H1 (cell line): Measurements from ENCODE around the gene RASGRF1. TPM values are rescaled to one million over a fixed set of nuclear protein-coding genes. Genes with fewer than 3 reads are reported as not detected.

ENCODE experiments used
- CTCF ChIA-PET: fragments of 300-600 bp; sonication (Branson Sonifier 250); formaldehyde crosslinking; loops from one replicate; lab custom pipeline; 2021; ENCODE audit not compliant: partially characterized antibody; lab: Charles Lee
- POLR2A ChIA-PET: fragments of 300-600 bp; sonication (Branson Sonifier 250); formaldehyde crosslinking; loops from one replicate; lab custom pipeline; 2021; ENCODE audit warnings: inconsistent platforms; ENCODE audit not compliant: partially characterized antibody; lab: Charles Lee
- DNase-seq, 2 experiments: peaks; one replicate each; pipeline versions ENCODE4 v3.0.0 to v3.0.0-alpha.2; 2010 to 2022; ENCODE audit warnings: low spot score in 2 of 2, low read depth in 1 of 2, mixed read lengths in 1 of 2
- FAIRE-seq: peaks from 2 replicates; lab custom pipeline; 2011; peaks lifted over from hg19 to GRCh38; lab: Jason Lieb, UNC
- H2AFZ ChIP-seq: 2 replicates; pipeline ENCODE4 v1.8.1; 2012; ENCODE audit warnings: low read length, inconsistent platforms
- H2AK5ac ChIP-seq: 2 replicates; pipeline ENCODE4 v1.6.1; 2013; ENCODE audit warnings: low read depth, low read length
- H2BK120ac ChIP-seq: replicated peaks from 2 replicates; pipeline ENCODE3; 2013; ENCODE audit warnings: low read depth, low read length, inconsistent platforms
- H2BK12ac ChIP-seq: 2 replicates; pipeline ENCODE4 v1.6.1; 2013; ENCODE audit warnings: low read depth, low read length
- H2BK15ac ChIP-seq: 2 replicates; pipeline ENCODE4 v1.6.1; 2013; ENCODE audit warnings: low read length
- H2BK20ac ChIP-seq: 2 replicates; pipeline ENCODE4 v1.6.1; 2013; ENCODE audit warnings: low read length
- H2BK5ac ChIP-seq: 2 replicates; pipeline ENCODE4 v1.6.1; 2013; ENCODE audit warnings: low read depth, low read length
- H3K14ac ChIP-seq: 2 replicates; pipeline ENCODE4 v1.6.1; 2013; ENCODE audit warnings: inconsistent platforms; ENCODE audit not compliant: insufficient read length
- H3K18ac ChIP-seq: 2 replicates; pipeline ENCODE4 v1.6.1; 2013; ENCODE audit warnings: low read length; ENCODE audit errors: extremely low read depth
- H3K23ac ChIP-seq: 2 replicates; pipeline ENCODE4 v1.6.1; 2013; ENCODE audit warnings: inconsistent platforms; ENCODE audit not compliant: insufficient read length
- H3K23me2 ChIP-seq: 2 replicates; pipeline ENCODE4 v1.6.1; 2013; ENCODE audit warnings: low read depth, low read length
- H3K27ac ChIP-seq: 2 replicates; pipeline ENCODE4 v1.6.1; 2011; ENCODE audit warnings: low read depth, low read length, inconsistent platforms
- H3K27me3 ChIP-seq, 4 experiments: replicated peaks in 1 of 4; 1 replicate in 1 of 4; 2 replicates in 3 of 4; pipeline versions ENCODE4 v1.6.1 to v1.8.1; 2011 to 2013; ENCODE audit warnings: low read length in 3 of 4, mild to moderate bottlenecking in 3 of 4, inconsistent platforms in 2 of 4, mixed read lengths in 2 of 4, moderate library complexity in 1 of 4; ENCODE audit not compliant: control insufficient read depth in 3 of 4, insufficient read depth in 3 of 4; ENCODE audit errors: extremely low read depth in 1 of 4
- H3K36me3 ChIP-seq, 4 experiments: 2 replicates each; pipeline versions ENCODE4 v1.6.1 to v1.8.1; 2011 to 2013; ENCODE audit warnings: mild to moderate bottlenecking in 4 of 4, low read length in 3 of 4, moderate library complexity in 2 of 4, control low read depth in 1 of 4, inconsistent platforms in 1 of 4; ENCODE audit not compliant: insufficient read depth in 4 of 4, control insufficient read depth in 2 of 4
- H3K4ac ChIP-seq: replicated peaks from 2 replicates; pipeline ENCODE3; 2013; ENCODE audit warnings: low read length, low read depth, mixed read lengths, inconsistent platforms; ENCODE audit not compliant: insufficient read length
- H3K4me1 ChIP-seq, 4 experiments: replicated peaks in 1 of 4; 1 replicate in 1 of 4; 2 replicates in 3 of 4; pipeline versions ENCODE4 v1.6.1 to v1.8.1; 2011 to 2013; ENCODE audit warnings: low read length in 3 of 4, inconsistent platforms in 2 of 4, mixed read lengths in 1 of 4; ENCODE audit not compliant: insufficient read depth in 4 of 4, control insufficient read depth in 3 of 4
- H3K4me2 ChIP-seq, 2 experiments: 2 replicates each; pipeline versions ENCODE4 v1.6.1 to v1.8.1; 2011 to 2013; ENCODE audit warnings: low read depth in 2 of 2, low read length in 2 of 2, control low read depth in 1 of 2, inconsistent platforms in 1 of 2, mild to moderate bottlenecking in 1 of 2; ENCODE audit not compliant: insufficient read depth in 1 of 2
- H3K4me3 ChIP-seq, 4 experiments: fragments of 200-600, 300-600 bp in 1 of 4; sonication (generic), shearing (Covaris generic), sonication (Bioruptor Twin) in 1 of 4; 2 replicates each; pipeline versions ENCODE4 v1.5.1 to v1.8.1; 2011 to 2016; ENCODE audit warnings: low read length in 4 of 4, low read depth in 3 of 4, control low read depth in 2 of 4, inconsistent platforms in 2 of 4, mild to moderate bottlenecking in 2 of 4, mixed read lengths in 1 of 4, moderate library complexity in 1 of 4; ENCODE audit not compliant: insufficient read depth in 2 of 4; ENCODE audit errors: extremely low read depth in 1 of 4
- H3K56ac ChIP-seq: replicated peaks from 2 replicates; pipeline ENCODE3; 2013; ENCODE audit warnings: low read depth, mild to moderate bottlenecking, mixed read lengths, low read length, inconsistent platforms; ENCODE audit not compliant: insufficient read length
- H3K79me1 ChIP-seq: 2 replicates; pipeline ENCODE4 v1.6.1; 2013; ENCODE audit warnings: low read depth, low read length, control low read depth
- H3K79me2 ChIP-seq, 2 experiments: 2 replicates each; pipeline versions ENCODE4 v1.6.1 to v1.8.1; 2012 to 2013; ENCODE audit warnings: low read length in 2 of 2, mild to moderate bottlenecking in 2 of 2, inconsistent platforms in 1 of 2; ENCODE audit not compliant: insufficient read depth in 2 of 2, control insufficient read depth in 1 of 2
- H3K9ac ChIP-seq, 4 experiments: replicated peaks in 1 of 4; 1 replicate in 1 of 4; 2 replicates in 3 of 4; pipeline versions ENCODE4 v1.6.1 to v1.8.1; 2011 to 2013; ENCODE audit warnings: low read depth in 3 of 4, low read length in 3 of 4, control low read depth in 2 of 4, mild to moderate bottlenecking in 2 of 4, moderate library complexity in 2 of 4, inconsistent platforms in 1 of 4; ENCODE audit errors: extremely low read depth in 1 of 4
- H3K9me3 ChIP-seq, 2 experiments: 2 replicates each; pipeline versions ENCODE4 v1.6.1 to v1.8.1; 2012 to 2013; ENCODE audit warnings: mild to moderate bottlenecking in 2 of 2, moderate library complexity in 2 of 2, control low read depth in 1 of 2, inconsistent platforms in 1 of 2, low read depth in 1 of 2, low read length in 1 of 2, mixed read lengths in 1 of 2; ENCODE audit not compliant: insufficient read depth in 2 of 2
- H4K20me1 ChIP-seq, 2 experiments: replicated peaks in 1 of 2; 2 replicates each; pipeline versions ENCODE3 to v1.8.1; 2011 to 2013; ENCODE audit warnings: inconsistent platforms in 2 of 2, low read length in 2 of 2, mild to moderate bottlenecking in 1 of 2; ENCODE audit not compliant: insufficient read depth in 2 of 2, control insufficient read depth in 1 of 2
- H4K5ac ChIP-seq: 2 replicates; pipeline ENCODE4 v1.6.1; 2013; ENCODE audit warnings: low read length, low read depth, mixed read lengths, inconsistent platforms; ENCODE audit not compliant: insufficient read length
- H4K8ac ChIP-seq: 2 replicates; pipeline ENCODE4 v1.8.0; 2013; ENCODE audit warnings: mild to moderate bottlenecking, moderate library complexity, low read length, inconsistent platforms; ENCODE audit not compliant: insufficient read depth; ENCODE audit errors: extremely low read depth
- H4K91ac ChIP-seq: replicated peaks from 2 replicates; pipeline ENCODE3; 2013; ENCODE audit warnings: low read length, mixed read lengths, inconsistent platforms; ENCODE audit not compliant: insufficient read length
- CHD1 ChIP-seq: IDR thresholded peaks from 2 replicates; pipeline ENCODE4 v1.6.1; 2012; ENCODE audit warnings: low read depth, low read length, improper control_type of control experiment
- WGBS, 2 experiments: shearing (Covaris generic) in 1 of 2; methylation state at CpG; one replicate each; pipeline versions ENCODE4 v1.1.6 to v1.1.7; 2013 to 2015; ENCODE audit warnings: low lambda C conversion rate in 2 of 2, mixed read lengths in 2 of 2, inconsistent platforms in 1 of 2, low coverage in 1 of 2, missing lambda C conversion rate in 1 of 2; ENCODE audit not compliant: insufficient replicate concordance in 2 of 2, insufficient coverage in 1 of 2, insufficient read length in 1 of 2; ENCODE audit errors: extremely low coverage in 1 of 2, missing lambda C conversion rate in 1 of 2; 5-methylcytosine and 5-hydroxymethylcytosine counted together
- polyA plus RNA-seq, 7 experiments: library from polyadenylated mRNA; depleted of rRNA in 3 of 7; stranded (reverse) in 5 of 7; unstranded in 2 of 7; fragments of >200 nt in 5 of 7; fragments of 200-250 nt in 2 of 7; gene quantifications; 1 replicate in 5 of 7; 2 replicates in 1 of 7; 4 replicates in 1 of 7; pipeline versions ENCODE4 v1.2.1 to v1.2.3, GENCODE V29; 2011 to 2013; ENCODE audit warnings: missing spikeins in 2 of 7, mixed read lengths in 2 of 7
- total RNA-seq: library from RNA; stranded (reverse); fragmentation: NEBNext Ultra II Directional; extraction: Animal tissue kit (Norgen Biotek cat#: 25700); gene quantifications from 2 replicates; pipeline ENCODE4 v1.2.1, GENCODE V29; 2021

The RASGRF1 gene
- total and polyA plus RNA-seq, 2 of the 8 experiments (the other 6 are each of a cell fraction or from before 2014, with no cell fraction given): 0.42 to 0.67 TPM

DNA sequence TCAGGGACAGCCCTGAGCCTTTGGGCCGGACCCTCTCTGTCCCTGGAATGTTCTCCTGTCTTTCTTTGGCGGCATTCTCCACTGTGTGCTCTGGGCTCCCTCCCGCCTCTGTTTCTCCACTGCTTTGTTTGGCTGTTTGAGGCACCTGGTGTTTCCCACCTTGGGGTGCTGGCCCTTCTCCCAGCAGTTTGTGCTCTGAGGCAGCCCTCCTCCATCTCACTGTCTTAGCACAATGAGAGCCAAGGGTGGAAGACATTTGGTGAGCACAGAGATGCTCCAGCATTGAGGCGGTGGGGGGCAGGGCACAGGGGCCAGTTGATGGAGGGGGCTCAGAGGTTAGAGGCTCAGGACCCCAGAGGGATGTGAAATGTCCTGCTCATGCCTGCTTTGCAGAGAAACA lies 54.3 kb downstream of the RASGRF1 start:
- Histone ChIP-seq H3K79me2 (no peaks in the 10 kb centered on the region), H2AFZ (no peak overlapping the region), H4K5ac (no peak overlapping the region), H3K4me2 (no peak overlapping the region), H3K4me1 (peaks cover 0 to 12% (median 5%) of the 10 kb centered on the region in 4 experiments), H2BK12ac (no peak overlapping the region), H3K9ac (no peak overlapping the region), H2BK15ac (0 out of 2 replicates have a peak overlapping the region, but pooled peaks have one; percentile 77), H3K4ac (no peak overlapping the region), H3K23me2 (no peaks in the 10 kb centered on the region), H3K9me3 (0 out of 4 replicates have a peak, but pooled peaks cover 0 to 3% of the 10 kb centered on the region in 2 experiments), H2BK120ac (no peak overlapping the region), H4K20me1 (no peaks in the 10 kb centered on the region), H3K36me3 (no peaks in the 10 kb centered on the region), H4K8ac (no peak overlapping the region), H3K18ac (no peak overlapping the region), H2BK5ac (no peak overlapping the region), H3K14ac (no peak overlapping the region), H3K27ac (no peak overlapping the region), H3K27me3 (peaks cover 0 to 4% (median 0%) of the 10 kb centered on the region in 4 experiments; a peak in 3 of 7 replicates), H3K4me3 (no peak overlapping the region), H2AK5ac (no peak overlapping the region), H2BK20ac (no peak overlapping the region), H3K79me1 (no peaks in the 10 kb centered on the region), H3K56ac (no peak overlapping the region), H4K91ac (no peak overlapping the region), H3K23ac (no peak overlapping the region)
- TF ChIP-seq CHD1: no peak
- POLR2A ChIA-PET: no interaction called here
- DNase-seq (no peak), FAIRE-seq (no peak)
- CTCF ChIA-PET: interaction anchor here (0.9 to 15.0 kb wide), 9 partner anchors 10 to 172 kb away, joined by 3 to 352 read pairs (median 4); no protein-coding TSS in a partner anchor
- WGBS, 2 experiments: 93% methylated on average over 4 of the region's 4 CpGs; no CpG with 5 or more reads in 1 of the 2 experiments
